ENCODE results near the gene SCUBE1.

SCUBE1 gene

DNA sequence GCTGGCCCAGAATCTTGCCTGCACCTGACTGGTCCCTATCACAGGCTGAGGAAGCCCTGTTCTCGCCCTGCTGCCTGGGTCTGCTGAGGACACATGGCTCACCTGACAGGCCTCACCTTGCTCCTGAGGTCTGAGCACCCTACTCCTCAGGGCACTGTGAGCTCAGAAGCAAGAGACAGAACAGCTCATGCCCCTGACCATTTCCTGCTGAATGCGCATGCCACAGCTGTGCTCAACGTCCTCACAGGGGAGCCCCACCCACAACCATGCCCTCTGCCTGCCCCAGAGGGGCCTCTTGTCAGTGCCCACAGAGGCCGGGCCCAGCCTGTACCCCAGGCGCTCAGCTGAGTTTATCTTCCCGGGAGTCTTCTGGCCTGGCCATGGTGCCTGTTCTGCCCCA lies 194.6 kb downstream of the SCUBE1 start:
- DNase-seq (ENCODE audit: insufficient read length, low spot score): no peak
- FAIRE-seq: no peak

DNA sequence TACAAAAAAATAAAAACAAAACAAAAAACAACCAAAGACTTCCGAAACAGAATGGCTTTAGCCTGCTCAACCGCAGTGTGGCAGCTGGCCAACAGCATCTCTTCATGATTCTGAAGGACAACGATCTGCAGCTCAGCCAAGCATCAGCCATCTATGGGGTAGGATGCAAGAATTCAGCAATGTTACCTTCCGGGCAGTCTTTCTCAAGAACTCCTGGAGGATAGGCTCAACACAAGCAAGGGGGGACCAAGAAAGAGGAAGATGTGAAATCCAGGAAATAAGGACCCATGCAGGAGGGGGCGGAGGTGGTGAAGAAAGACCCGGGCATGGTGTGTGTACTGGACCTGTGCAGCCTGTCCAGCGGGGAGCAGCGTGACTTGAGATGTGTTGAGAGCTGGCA lies 195.4 kb downstream of the SCUBE1 start:
- DNase-seq (ENCODE audit: insufficient read length, low spot score) (peak; percentile 62), FAIRE-seq (peak; percentile 95)

Data from GM19239 (cell line).